GM23338 (cell line): ENCODE measurements around the gene TMTC2. TPM values are rescaled to one million over a fixed set of nuclear protein-coding genes. Genes with fewer than 3 reads are reported as not detected.

Experiments used
- ATAC-seq: fragments of 200-7000 bp; cut with Tn5 transposase; 3 replicates; pipeline ENCODE4 v1.9.1; 2020
- DNase-seq: peaks from one replicate; pipeline ENCODE4 v3.0.0-alpha.2; 2015; ENCODE audit warnings: low spot score
- H2AFZ ChIP-seq: fragments of 200-600 bp; sonication (generic); 2 replicates; pipeline ENCODE4 v1.8.0; 2016; ENCODE audit warnings: antibody characterized with exemption, mild to moderate bottlenecking, moderate library complexity
- H3F3A ChIP-seq: fragments of 200-600 bp; sonication (generic); replicated peaks from 2 replicates; pipeline ENCODE4 v1.8.0; 2017; ENCODE audit warnings: antibody characterized with exemption, mixed run types, low read depth
- H3K27ac ChIP-seq: fragments of 200-600 bp; sonication (generic); 2 replicates; pipeline ENCODE4 v1.6.1; 2016; ENCODE audit warnings: low read depth
- H3K27me3 ChIP-seq: fragments of 200-600 bp; sonication (generic); 2 replicates; pipeline ENCODE4 v1.8.0; 2016; ENCODE audit warnings: mild to moderate bottlenecking, mixed run types, moderate library complexity; ENCODE audit not compliant: insufficient read depth
- H3K36me3 ChIP-seq: fragments of 200-600 bp; sonication (generic); 2 replicates; pipeline ENCODE4 v1.8.0; 2016; ENCODE audit warnings: mild to moderate bottlenecking; ENCODE audit not compliant: insufficient read depth
- H3K4me1 ChIP-seq: fragments of 200-600 bp; sonication (generic); 2 replicates; pipeline ENCODE4 v1.8.0; 2016; ENCODE audit warnings: mild to moderate bottlenecking, moderate library complexity; ENCODE audit not compliant: insufficient read depth
- H3K4me2 ChIP-seq: fragments of 200-600 bp; sonication (generic); 2 replicates; pipeline ENCODE4 v1.7.1; 2017; ENCODE audit warnings: mixed run types
- H3K4me3 ChIP-seq: fragments of 200-600 bp; sonication (generic); 2 replicates; pipeline ENCODE4 v1.6.1; 2016; ENCODE audit warnings: mixed run types
- H3K79me2 ChIP-seq: fragments of 200-600 bp; sonication (generic); replicated peaks from 2 replicates; pipeline ENCODE4 v1.8.0; 2017; ENCODE audit warnings: mild to moderate bottlenecking; ENCODE audit not compliant: insufficient read depth
- H3K9me2 ChIP-seq: fragments of 200-600 bp; sonication (generic); 2 replicates; pipeline ENCODE4 v1.8.0; 2017; ENCODE audit not compliant: insufficient read depth
- H4K20me1 ChIP-seq: fragments of 200-600 bp; sonication (generic); replicated peaks from 2 replicates; pipeline ENCODE4 v1.8.0; 2017; ENCODE audit warnings: mild to moderate bottlenecking; ENCODE audit not compliant: insufficient read depth
- H3K27ac Mint-ChIP-seq: 2 replicates; pipeline ENCODE4 v1.8.0; 2020; ENCODE audit warnings: inconsistent platforms, mild to moderate bottlenecking, moderate library complexity, mixed read lengths
- H3K27me3 Mint-ChIP-seq: 3 replicates; pipeline ENCODE4 v1.8.0; 2022; ENCODE audit warnings: low read depth, mild to moderate bottlenecking, moderate library complexity, mixed read lengths, inconsistent platforms; ENCODE audit not compliant: insufficient read depth, poor library complexity
- H3K36me3 Mint-ChIP-seq: 3 replicates; pipeline ENCODE4 v1.8.0; 2021; ENCODE audit warnings: low read depth, mild to moderate bottlenecking, inconsistent platforms, moderate library complexity, mixed read lengths
- H3K4me1 Mint-ChIP-seq: 3 replicates; pipeline ENCODE4 v1.8.0; 2020; ENCODE audit warnings: mild to moderate bottlenecking, inconsistent platforms, mixed read lengths
- H3K4me3 Mint-ChIP-seq: 3 replicates; pipeline ENCODE4 v1.8.0; 2021; ENCODE audit warnings: moderate library complexity, mild to moderate bottlenecking, inconsistent platforms, mixed read lengths
- H3K9me3 Mint-ChIP-seq: 3 replicates; pipeline ENCODE4 v1.8.0; 2020; ENCODE audit warnings: moderate library complexity, mild to moderate bottlenecking, inconsistent platforms, mixed read lengths
- CREB1 ChIP-seq: fragments of 250-450 bp; sonication (Bioruptor Pico); IDR thresholded peaks from 2 replicates; pipeline ENCODE4 v1.5.0; 2020; ENCODE audit warnings: low read depth, mild to moderate bottlenecking, moderate library complexity
- CTCF ChIP-seq, 2 experiments: fragments of 200-600 bp in 1 of 2; sonication (generic) in 1 of 2; conservative IDR thresholded peaks; 2 replicates each; pipeline versions ENCODE4 v1.5.1 to v1.6.1; 2016 to 2017; ENCODE audit warnings: antibody characterized with exemption in 2 of 2, low read depth in 2 of 2, mild to moderate bottlenecking in 2 of 2, moderate library complexity in 1 of 2
- ETS1 ChIP-seq: IDR thresholded peaks from 2 replicates; pipeline ENCODE4 v1.6.1; 2016; ENCODE audit warnings: antibody characterized with exemption
- EZH2 ChIP-seq: fragments of 200-600 bp; sonication (generic); IDR thresholded peaks from one replicate; pipeline ENCODE4 v1.8.0; 2017; ENCODE audit warnings: antibody characterized with exemption, mild to moderate bottlenecking, low read depth; ENCODE audit not compliant: unreplicated experiment
- EZH2phosphoT487 ChIP-seq: fragments of 200-600 bp; sonication (generic); IDR thresholded peaks from one replicate; pipeline ENCODE4 v1.8.1; 2018; ENCODE audit warnings: antibody characterized with exemption; ENCODE audit not compliant: unreplicated experiment
- JUNB ChIP-seq: IDR thresholded peaks from one replicate; pipeline ENCODE4 v1.6.1; 2016; ENCODE audit warnings: antibody characterized with exemption; ENCODE audit not compliant: unreplicated experiment
- NANOG ChIP-seq: IDR thresholded peaks from 2 replicates; pipeline ENCODE4 v1.6.1; 2016; ENCODE audit warnings: antibody characterized with exemption, borderline replicate concordance
- POLR2AphosphoS5 ChIP-seq: IDR thresholded peaks from 2 replicates; pipeline ENCODE4 v1.6.1; 2016; ENCODE audit warnings: antibody characterized with exemption, low read depth
- REST ChIP-seq: IDR thresholded peaks from one replicate; pipeline ENCODE4 v1.6.1; 2018; ENCODE audit warnings: antibody characterized with exemption; ENCODE audit not compliant: unreplicated experiment
- STAT1 ChIP-seq: IDR thresholded peaks from one replicate; pipeline ENCODE4 v1.6.1; 2016; ENCODE audit warnings: antibody characterized with exemption; ENCODE audit not compliant: unreplicated experiment
- ZNF114 ChIP-seq: fragments of 250-450 bp; sonication (Bioruptor Pico); IDR thresholded peaks from 2 replicates; pipeline ENCODE4 v1.5.0; 2020; ENCODE audit warnings: mild to moderate bottlenecking, moderate library complexity
- ZNF331 ChIP-seq: fragments of 250-450 bp; sonication (Bioruptor Pico); IDR thresholded peaks from 2 replicates; pipeline ENCODE4 v1.5.0; 2020; ENCODE audit warnings: low read depth, mild to moderate bottlenecking, moderate library complexity
- ZNF462 ChIP-seq: fragments of 250-450 bp; sonication (Bioruptor Pico); IDR thresholded peaks from 2 replicates; pipeline ENCODE4 v1.5.0; 2020; ENCODE audit warnings: mild to moderate bottlenecking, moderate library complexity
- polyA plus RNA-seq: library from polyadenylated mRNA; unstranded; fragments of >200 nt; fragmentation: Nextera tagmentation; extraction: Ambion mirVana; gene quantifications from 2 replicates; pipeline ENCODE4 v1.2.1, GENCODE V29; 2016
- total RNA-seq: library from RNA; depleted of rRNA; stranded (reverse); fragments of >200 nt; shearing (Covaris generic); gene quantifications from 2 replicates; pipeline ENCODE4 v1.2.3, GENCODE V29; 2014

TMTC2 gene
- total and polyA plus RNA-seq, 2 experiments from 2014 or later: 0.57 to 6.5 TPM

- Mint-ChIP-seq H3K4me3 (no peak overlapping the region), H3K36me3 (no peaks in the 10 kb centered on the region), H3K9me3 (no peaks in the 10 kb centered on the region), H3K27ac (no peak overlapping the region), H3K27me3 (no peaks in the 10 kb centered on the region), H3K4me1 (peaks cover 3% of the 10 kb centered on the region; the same call in 2 of the 3 replicates)
- no peak for DNase-seq
- no peaks in the 10 kb centered on the region for H3K36me3 ChIP-seq
- no peaks in the 10 kb centered on the region for H3K9me2 ChIP-seq
- TF ChIP-seq ZNF331 (no peak), JUNB (no peak), CTCF (conservative IDR thresholded peaks at IDR 0.05; ENCODE audit: low read depth in 2 of 2) (no peak), ZNF114 (CRISPR knock-in tag) (no peak), EZH2 (no peak), REST (no peak), ZNF462 (CRISPR knock-in tag) (no peak), NANOG (no peak), ETS1 (no peak), POLR2AphosphoS5 (no peak), STAT1 (no peak), EZH2phosphoT487 (no peak), CREB1 (no peak)
- H3K27me3 ChIP-seq: no peaks in the 10 kb centered on the region
- H3K4me3 ChIP-seq: no peak overlapping the region
- H2AFZ ChIP-seq: no peak overlapping the region
- H3F3A ChIP-seq: no peaks in the 10 kb centered on the region
- H3K4me2 ChIP-seq: no peak overlapping the region
- H3K27ac ChIP-seq: no peak overlapping the region
- no peaks in the 10 kb centered on the region for H4K20me1 ChIP-seq
- ATAC-seq: no peak
- no peaks in the 10 kb centered on the region for H3K4me1 ChIP-seq
- no peaks in the 10 kb centered on the region for H3K79me2 ChIP-seq
Measured at GRCh38 chr12:82883394-82884355, 197.0 kb downstream of the TMTC2 start.
